GM23248 (cell line): ENCODE measurements around the gene MTHFD1.

Experiments used
- EZH2 ChIP-seq: fragments of 200-600 bp; sonication (generic); IDR thresholded peaks from 2 replicates; pipeline ENCODE4 v1.6.1; 2018; ENCODE audit warnings: antibody characterized with exemption, mild to moderate bottlenecking; ENCODE audit not compliant: insufficient read depth, poor library complexity, severe bottlenecking
- EZH2phosphoT487 ChIP-seq: fragments of 200-600 bp; sonication (generic); IDR thresholded peaks from 2 replicates; pipeline ENCODE4 v1.6.1; 2018; ENCODE audit warnings: antibody characterized with exemption, moderate library complexity, mild to moderate bottlenecking, low read depth; ENCODE audit not compliant: insufficient read depth

- TF ChIP-seq EZH2 (no peak), EZH2phosphoT487 (no peak)
Observed at GRCh38 chr14:64468451-64468850, 80.3 kb downstream of the MTHFD1 start.
